WTC11 (cell line): Measurements from ENCODE around the gene CTSG. TPM values are rescaled to one million over a fixed set of nuclear protein-coding genes. Genes with fewer than 3 reads are reported as not detected.

Source experiments
- ATAC-seq: fragments of 200-7000 bp; cut with Tn5 transposase; 2 replicates; pipeline ENCODE4 v1.10.0; 2021; ENCODE audit warnings: mild to moderate bottlenecking, moderate library complexity
- CTCF ChIA-PET: fragments of 300-600 bp; sonication (Branson Sonifier 250); formaldehyde crosslinking; loops from one replicate; lab custom pipeline; 2021; ENCODE audit warnings: antibody characterized with exemption; lab: Charles Lee
- POLR2A ChIA-PET: fragments of 350-600 bp; sonication (Branson Sonifier 250); formaldehyde crosslinking; loops from one replicate; lab custom pipeline; 2021; ENCODE audit warnings: antibody characterized with exemption; lab: Charles Lee
- DNase-seq: peaks from one replicate; pipeline ENCODE4 v3.0.0; 2021; ENCODE audit warnings: low spot score
- H3K27ac Mint-ChIP-seq: 2 replicates; pipeline ENCODE4 v1.8.0; 2021; ENCODE audit warnings: mixed read lengths
- H3K27me3 Mint-ChIP-seq: 2 replicates; pipeline ENCODE4 v1.8.0; 2021; ENCODE audit warnings: low read depth, mild to moderate bottlenecking, moderate library complexity, mixed read lengths
- H3K36me3 Mint-ChIP-seq: 2 replicates; pipeline ENCODE4 v1.8.0; 2021; ENCODE audit warnings: mixed read lengths
- H3K4me1 Mint-ChIP-seq: 2 replicates; pipeline ENCODE4 v1.8.0; 2022; ENCODE audit warnings: mixed read lengths
- H3K4me3 Mint-ChIP-seq: 2 replicates; pipeline ENCODE4 v1.8.0; 2021; ENCODE audit warnings: mild to moderate bottlenecking, moderate library complexity, mixed read lengths
- H3K9me3 Mint-ChIP-seq: 2 replicates; pipeline ENCODE4 v1.8.0; 2021; ENCODE audit warnings: mixed read lengths
- ELF4 ChIP-seq: sonication (generic); formaldehyde crosslinking; IDR thresholded peaks from 2 replicates; pipeline ENCODE4 v1.8.1; 2022; ENCODE audit warnings: low read depth, mild to moderate bottlenecking, moderate library complexity, missing genetic modification reagents
- EMX1 ChIP-seq: fragments of 250-450 bp; sonication (Bioruptor Pico); IDR thresholded peaks from 2 replicates; pipeline ENCODE4 v1.8.0; 2021; ENCODE audit warnings: mild to moderate bottlenecking
- FOXK1 ChIP-seq: sonication (generic); formaldehyde crosslinking; IDR thresholded peaks from 2 replicates; pipeline ENCODE4 v1.8.0; 2022; ENCODE audit warnings: mild to moderate bottlenecking, moderate library complexity, missing genetic modification reagents
- GABPB1 ChIP-seq: sonication (generic); formaldehyde crosslinking; IDR thresholded peaks from 2 replicates; pipeline ENCODE4 v1.8.1; 2023; ENCODE audit warnings: mild to moderate bottlenecking, missing genetic modification reagents
- MYBL2 ChIP-seq: sonication (generic); formaldehyde crosslinking; IDR thresholded peaks from 2 replicates; pipeline ENCODE4 v1.8.1; 2023; ENCODE audit warnings: mild to moderate bottlenecking, moderate library complexity, missing genetic modification reagents
- NFYB ChIP-seq: sonication (generic); formaldehyde crosslinking; conservative IDR thresholded peaks from 2 replicates; pipeline ENCODE4 v1.8.0; 2022; ENCODE audit warnings: low read depth, missing genetic modification reagents
- NR3C1 ChIP-seq: sonication (generic); formaldehyde crosslinking; conservative IDR thresholded peaks from 2 replicates; pipeline ENCODE4 v1.8.1; 2023; ENCODE audit warnings: low read depth, mild to moderate bottlenecking, missing genetic modification reagents
- RELA ChIP-seq: sonication (generic); formaldehyde crosslinking; IDR thresholded peaks from 2 replicates; pipeline ENCODE4 v1.8.1; 2022; ENCODE audit warnings: missing genetic modification reagents, mild to moderate bottlenecking, borderline replicate concordance
- RORB ChIP-seq: fragments of 250-450 bp; sonication (Bioruptor Pico); IDR thresholded peaks from 2 replicates; pipeline ENCODE4 v1.9.0; 2021; ENCODE audit warnings: mild to moderate bottlenecking
- ZNF423 ChIP-seq: fragments of 250-450 bp; sonication (Bioruptor Pico); IDR thresholded peaks from 2 replicates; pipeline ENCODE4 v2.1.2; 2022; ENCODE audit warnings: mild to moderate bottlenecking, moderate library complexity
- total RNA-seq: library from RNA; stranded (reverse); gene quantifications from 3 replicates; pipeline ENCODE4 v1.2.3, GENCODE V29; 2021
- TF ChIP-seq, protein P1 (sequence below): sonication (generic); formaldehyde crosslinking; IDR thresholded peaks from 2 replicates; pipeline ENCODE4 v1.8.0; 2023; ENCODE audit warnings: missing genetic modification reagents, mild to moderate bottlenecking, borderline replicate concordance
- TF ChIP-seq, protein P2 (sequence below): sonication (generic); formaldehyde crosslinking; conservative IDR thresholded peaks from 2 replicates; pipeline ENCODE4 v1.8.1; 2023; ENCODE audit warnings: mild to moderate bottlenecking, low read depth, missing genetic modification reagents, moderate library complexity
- TF ChIP-seq, protein P3 (sequence below): sonication (generic); formaldehyde crosslinking; IDR thresholded peaks from 2 replicates; pipeline ENCODE4 v1.8.0; 2023; ENCODE audit warnings: missing genetic modification reagents
- TF ChIP-seq, protein P4 (sequence below): sonication (generic); formaldehyde crosslinking; IDR thresholded peaks from 2 replicates; pipeline ENCODE4 v1.8.1; 2022; ENCODE audit warnings: mild to moderate bottlenecking, missing genetic modification reagents, moderate library complexity, borderline replicate concordance
- TF ChIP-seq, protein P5 (sequence below): sonication (generic); formaldehyde crosslinking; IDR thresholded peaks from 2 replicates; pipeline ENCODE4 v1.8.0; 2022; ENCODE audit warnings: mild to moderate bottlenecking, missing genetic modification reagents
- TF ChIP-seq, protein P6 (sequence below): sonication (generic); formaldehyde crosslinking; IDR thresholded peaks from 2 replicates; pipeline ENCODE4 v1.8.0; 2022; ENCODE audit warnings: missing genetic modification reagents

CTSG gene
- total RNA-seq, 1 experiment from 2014 or later, result not detected

DNA sequence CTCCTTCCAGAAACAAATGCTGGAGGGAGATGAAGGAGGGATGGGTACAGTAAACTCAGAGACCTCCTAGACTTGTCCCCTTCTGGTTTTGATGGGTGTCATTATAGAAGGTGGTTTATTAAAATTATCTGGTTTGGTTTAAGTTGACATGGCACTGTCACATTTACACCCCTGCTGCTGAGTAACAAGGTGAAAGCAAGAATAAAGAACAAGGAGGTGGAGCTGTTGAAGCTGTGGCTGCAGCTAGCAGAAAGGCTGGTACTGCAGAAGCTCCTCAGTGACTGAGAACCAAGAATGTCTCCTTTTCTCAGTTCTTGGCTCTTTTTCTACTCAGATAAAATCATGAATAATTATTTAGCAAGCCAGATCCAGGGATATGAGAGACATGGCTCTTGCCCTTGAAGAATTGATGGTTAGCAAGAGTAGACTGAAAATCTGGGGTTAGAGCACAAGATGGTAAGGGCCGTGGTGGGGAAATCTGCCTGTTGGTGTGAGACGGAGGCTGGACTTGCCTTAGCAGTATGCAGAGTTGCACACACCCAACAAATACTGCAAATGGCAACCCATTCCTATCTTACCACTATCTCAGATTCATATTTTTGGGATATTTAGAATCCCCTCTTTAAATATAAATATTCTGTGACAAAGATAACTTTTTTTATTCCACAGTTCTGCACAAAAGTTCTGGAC, 33.8 kb upstream of the CTSG start, which contains the start of gene GZMH (continued):
- TF ChIP-seq, protein P1, sequence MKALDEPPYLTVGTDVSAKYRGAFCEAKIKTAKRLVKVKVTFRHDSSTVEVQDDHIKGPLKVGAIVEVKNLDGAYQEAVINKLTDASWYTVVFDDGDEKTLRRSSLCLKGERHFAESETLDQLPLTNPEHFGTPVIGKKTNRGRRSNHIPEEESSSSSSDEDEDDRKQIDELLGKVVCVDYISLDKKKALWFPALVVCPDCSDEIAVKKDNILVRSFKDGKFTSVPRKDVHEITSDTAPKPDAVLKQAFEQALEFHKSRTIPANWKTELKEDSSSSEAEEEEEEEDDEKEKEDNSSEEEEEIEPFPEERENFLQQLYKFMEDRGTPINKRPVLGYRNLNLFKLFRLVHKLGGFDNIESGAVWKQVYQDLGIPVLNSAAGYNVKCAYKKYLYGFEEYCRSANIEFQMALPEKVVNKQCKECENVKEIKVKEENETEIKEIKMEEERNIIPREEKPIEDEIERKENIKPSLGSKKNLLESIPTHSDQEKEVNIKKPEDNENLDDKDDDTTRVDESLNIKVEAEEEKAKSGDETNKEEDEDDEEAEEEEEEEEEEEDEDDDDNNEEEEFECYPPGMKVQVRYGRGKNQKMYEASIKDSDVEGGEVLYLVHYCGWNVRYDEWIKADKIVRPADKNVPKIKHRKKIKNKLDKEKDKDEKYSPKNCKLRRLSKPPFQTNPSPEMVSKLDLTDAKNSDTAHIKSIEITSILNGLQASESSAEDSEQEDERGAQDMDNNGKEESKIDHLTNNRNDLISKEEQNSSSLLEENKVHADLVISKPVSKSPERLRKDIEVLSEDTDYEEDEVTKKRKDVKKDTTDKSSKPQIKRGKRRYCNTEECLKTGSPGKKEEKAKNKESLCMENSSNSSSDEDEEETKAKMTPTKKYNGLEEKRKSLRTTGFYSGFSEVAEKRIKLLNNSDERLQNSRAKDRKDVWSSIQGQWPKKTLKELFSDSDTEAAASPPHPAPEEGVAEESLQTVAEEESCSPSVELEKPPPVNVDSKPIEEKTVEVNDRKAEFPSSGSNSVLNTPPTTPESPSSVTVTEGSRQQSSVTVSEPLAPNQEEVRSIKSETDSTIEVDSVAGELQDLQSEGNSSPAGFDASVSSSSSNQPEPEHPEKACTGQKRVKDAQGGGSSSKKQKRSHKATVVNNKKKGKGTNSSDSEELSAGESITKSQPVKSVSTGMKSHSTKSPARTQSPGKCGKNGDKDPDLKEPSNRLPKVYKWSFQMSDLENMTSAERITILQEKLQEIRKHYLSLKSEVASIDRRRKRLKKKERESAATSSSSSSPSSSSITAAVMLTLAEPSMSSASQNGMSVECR, result no peak
- TF ChIP-seq, protein P2, sequence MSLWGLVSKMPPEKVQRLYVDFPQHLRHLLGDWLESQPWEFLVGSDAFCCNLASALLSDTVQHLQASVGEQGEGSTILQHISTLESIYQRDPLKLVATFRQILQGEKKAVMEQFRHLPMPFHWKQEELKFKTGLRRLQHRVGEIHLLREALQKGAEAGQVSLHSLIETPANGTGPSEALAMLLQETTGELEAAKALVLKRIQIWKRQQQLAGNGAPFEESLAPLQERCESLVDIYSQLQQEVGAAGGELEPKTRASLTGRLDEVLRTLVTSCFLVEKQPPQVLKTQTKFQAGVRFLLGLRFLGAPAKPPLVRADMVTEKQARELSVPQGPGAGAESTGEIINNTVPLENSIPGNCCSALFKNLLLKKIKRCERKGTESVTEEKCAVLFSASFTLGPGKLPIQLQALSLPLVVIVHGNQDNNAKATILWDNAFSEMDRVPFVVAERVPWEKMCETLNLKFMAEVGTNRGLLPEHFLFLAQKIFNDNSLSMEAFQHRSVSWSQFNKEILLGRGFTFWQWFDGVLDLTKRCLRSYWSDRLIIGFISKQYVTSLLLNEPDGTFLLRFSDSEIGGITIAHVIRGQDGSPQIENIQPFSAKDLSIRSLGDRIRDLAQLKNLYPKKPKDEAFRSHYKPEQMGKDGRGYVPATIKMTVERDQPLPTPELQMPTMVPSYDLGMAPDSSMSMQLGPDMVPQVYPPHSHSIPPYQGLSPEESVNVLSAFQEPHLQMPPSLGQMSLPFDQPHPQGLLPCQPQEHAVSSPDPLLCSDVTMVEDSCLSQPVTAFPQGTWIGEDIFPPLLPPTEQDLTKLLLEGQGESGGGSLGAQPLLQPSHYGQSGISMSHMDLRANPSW (CRISPR knock-in tag), result no peak
- TF ChIP-seq, protein P3, sequence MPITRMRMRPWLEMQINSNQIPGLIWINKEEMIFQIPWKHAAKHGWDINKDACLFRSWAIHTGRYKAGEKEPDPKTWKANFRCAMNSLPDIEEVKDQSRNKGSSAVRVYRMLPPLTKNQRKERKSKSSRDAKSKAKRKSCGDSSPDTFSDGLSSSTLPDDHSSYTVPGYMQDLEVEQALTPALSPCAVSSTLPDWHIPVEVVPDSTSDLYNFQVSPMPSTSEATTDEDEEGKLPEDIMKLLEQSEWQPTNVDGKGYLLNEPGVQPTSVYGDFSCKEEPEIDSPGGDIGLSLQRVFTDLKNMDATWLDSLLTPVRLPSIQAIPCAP, result no peak
- no peak for TF ChIP-seq MYBL2 (CRISPR knock-in tag)

DNA sequence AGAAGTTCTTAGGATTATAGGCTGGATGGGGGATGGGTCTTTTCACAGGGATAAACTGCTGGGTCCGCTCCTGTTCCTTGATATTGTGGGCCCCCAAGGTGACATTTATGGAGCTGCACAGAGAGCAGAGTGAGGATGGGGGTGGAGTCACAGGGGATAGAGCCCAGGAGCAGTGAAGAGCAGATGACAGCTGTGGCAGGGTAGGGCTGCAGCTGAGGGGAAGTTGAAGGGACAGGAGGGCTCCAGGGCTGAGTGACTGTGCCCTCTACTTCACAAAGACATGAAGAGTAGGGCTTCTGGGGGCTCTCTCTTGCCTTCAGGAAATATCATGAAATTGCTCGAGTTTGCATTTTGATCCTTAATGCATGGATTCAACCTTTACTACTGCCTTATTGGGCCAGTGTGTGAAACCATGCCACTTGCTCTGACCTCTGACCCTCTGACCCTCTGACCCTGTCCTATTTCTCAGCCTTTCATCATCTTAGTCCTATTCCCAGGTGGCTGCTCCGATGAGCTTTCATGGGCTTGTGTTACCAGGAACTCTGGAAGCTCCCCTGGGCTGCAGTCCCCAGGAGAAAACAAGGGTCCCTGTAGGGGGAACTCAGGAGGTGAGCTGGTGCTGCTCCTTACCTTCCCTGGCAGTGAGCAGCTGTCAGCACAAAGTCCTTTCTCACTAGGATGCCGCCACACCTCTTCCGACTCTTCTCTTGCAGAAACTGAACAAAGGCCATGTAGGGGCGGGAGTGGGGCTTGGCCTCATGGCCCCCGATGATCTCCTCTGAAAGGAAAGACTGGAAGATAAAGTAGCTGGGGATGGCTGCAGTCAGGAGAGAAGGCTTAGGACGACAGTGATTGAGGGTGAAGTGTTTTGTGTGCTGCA, 31.8 kb upstream of the CTSG start:
- DNase-seq (no peak), ATAC-seq (no peak)
- H3K27me3 Mint-ChIP-seq, result peaks cover 4% of the 10 kb centered on the region; the same call in 1 of the 2 replicates
- H3K4me1 Mint-ChIP-seq, result peaks cover 2% of the 10 kb centered on the region
- H3K36me3 Mint-ChIP-seq, result no peaks in the 10 kb centered on the region
- ChIA-PET POLR2A (interaction anchor here (0.7 kb wide), 1 partner anchor 809 kb away, joined by 5 read pairs; no protein-coding TSS in a partner anchor), CTCF (interaction anchor here (1.6 kb wide), 1 partner anchor 630 kb away, joined by 3 read pairs; no protein-coding TSS in a partner anchor)
- H3K9me3 Mint-ChIP-seq, result peaks cover 7% of the 10 kb centered on the region; the same call in 1 of the 2 replicates
- H3K4me3 Mint-ChIP-seq, result no peak overlapping the region
- TF ChIP-seq GABPB1, result peak; percentile 87
- no peak for TF ChIP-seq EMX1 (CRISPR knock-in tag)
- TF ChIP-seq RELA (CRISPR knock-in tag), result no peak
- TF ChIP-seq, all 79 proteins: peak for 1
- H3K27ac Mint-ChIP-seq, result no peak overlapping the region

DNA sequence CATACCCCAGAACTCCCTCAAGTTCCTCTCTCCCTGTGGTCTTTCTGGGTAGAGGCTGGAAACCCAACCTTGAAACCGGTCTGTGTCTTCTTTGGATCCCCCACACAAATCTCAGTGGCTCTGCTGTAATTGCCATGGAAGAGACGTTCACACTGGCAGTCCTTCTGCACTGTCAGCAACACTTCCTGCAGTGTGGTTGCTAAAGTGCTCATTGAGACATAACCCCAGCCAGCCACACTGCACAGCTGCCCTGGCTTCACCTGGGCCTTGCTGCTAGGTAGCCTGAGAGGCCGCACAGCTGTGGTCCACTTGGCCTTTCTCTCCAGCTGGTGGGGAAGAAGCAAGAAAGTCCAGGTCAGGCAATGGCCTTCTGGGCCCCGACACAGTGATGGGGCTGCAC, 31.0 kb upstream of the CTSG start:
- DNase-seq (no peak), ATAC-seq (no peak)
- Mint-ChIP-seq H3K4me1 (peaks cover 2% of the 10 kb centered on the region), H3K27me3 (peaks cover 4% of the 10 kb centered on the region; the same call in 1 of the 2 replicates), H3K4me3 (no peak overlapping the region), H3K9me3 (peaks cover 6% of the 10 kb centered on the region; the same call in 1 of the 2 replicates), H3K36me3 (no peaks in the 10 kb centered on the region), H3K27ac (no peak overlapping the region)
- ChIA-PET POLR2A (interaction anchor here (0.7 kb wide), 1 partner anchor 810 kb away, joined by 5 read pairs; no protein-coding TSS in a partner anchor), CTCF (interaction anchor here (2.2 kb wide), 1 partner anchor 8 kb away, joined by 25 read pairs; no protein-coding TSS in a partner anchor)
- TF ChIP-seq NR3C1 (no peak), NFYB (CRISPR knock-in tag) (no peak), ELF4 (no peak), RORB (CRISPR knock-in tag) (no peak), ZNF423 (no peak), FOXK1 (CRISPR knock-in tag) (no peak)
- TF ChIP-seq, protein P4, sequence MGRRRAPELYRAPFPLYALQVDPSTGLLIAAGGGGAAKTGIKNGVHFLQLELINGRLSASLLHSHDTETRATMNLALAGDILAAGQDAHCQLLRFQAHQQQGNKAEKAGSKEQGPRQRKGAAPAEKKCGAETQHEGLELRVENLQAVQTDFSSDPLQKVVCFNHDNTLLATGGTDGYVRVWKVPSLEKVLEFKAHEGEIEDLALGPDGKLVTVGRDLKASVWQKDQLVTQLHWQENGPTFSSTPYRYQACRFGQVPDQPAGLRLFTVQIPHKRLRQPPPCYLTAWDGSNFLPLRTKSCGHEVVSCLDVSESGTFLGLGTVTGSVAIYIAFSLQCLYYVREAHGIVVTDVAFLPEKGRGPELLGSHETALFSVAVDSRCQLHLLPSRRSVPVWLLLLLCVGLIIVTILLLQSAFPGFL (CRISPR knock-in tag), result no peak
- TF ChIP-seq, protein P5, sequence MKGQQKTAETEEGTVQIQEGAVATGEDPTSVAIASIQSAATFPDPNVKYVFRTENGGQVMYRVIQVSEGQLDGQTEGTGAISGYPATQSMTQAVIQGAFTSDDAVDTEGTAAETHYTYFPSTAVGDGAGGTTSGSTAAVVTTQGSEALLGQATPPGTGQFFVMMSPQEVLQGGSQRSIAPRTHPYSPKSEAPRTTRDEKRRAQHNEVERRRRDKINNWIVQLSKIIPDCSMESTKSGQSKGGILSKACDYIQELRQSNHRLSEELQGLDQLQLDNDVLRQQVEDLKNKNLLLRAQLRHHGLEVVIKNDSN (CRISPR knock-in tag), result no peak
- TF ChIP-seq, protein P6, sequence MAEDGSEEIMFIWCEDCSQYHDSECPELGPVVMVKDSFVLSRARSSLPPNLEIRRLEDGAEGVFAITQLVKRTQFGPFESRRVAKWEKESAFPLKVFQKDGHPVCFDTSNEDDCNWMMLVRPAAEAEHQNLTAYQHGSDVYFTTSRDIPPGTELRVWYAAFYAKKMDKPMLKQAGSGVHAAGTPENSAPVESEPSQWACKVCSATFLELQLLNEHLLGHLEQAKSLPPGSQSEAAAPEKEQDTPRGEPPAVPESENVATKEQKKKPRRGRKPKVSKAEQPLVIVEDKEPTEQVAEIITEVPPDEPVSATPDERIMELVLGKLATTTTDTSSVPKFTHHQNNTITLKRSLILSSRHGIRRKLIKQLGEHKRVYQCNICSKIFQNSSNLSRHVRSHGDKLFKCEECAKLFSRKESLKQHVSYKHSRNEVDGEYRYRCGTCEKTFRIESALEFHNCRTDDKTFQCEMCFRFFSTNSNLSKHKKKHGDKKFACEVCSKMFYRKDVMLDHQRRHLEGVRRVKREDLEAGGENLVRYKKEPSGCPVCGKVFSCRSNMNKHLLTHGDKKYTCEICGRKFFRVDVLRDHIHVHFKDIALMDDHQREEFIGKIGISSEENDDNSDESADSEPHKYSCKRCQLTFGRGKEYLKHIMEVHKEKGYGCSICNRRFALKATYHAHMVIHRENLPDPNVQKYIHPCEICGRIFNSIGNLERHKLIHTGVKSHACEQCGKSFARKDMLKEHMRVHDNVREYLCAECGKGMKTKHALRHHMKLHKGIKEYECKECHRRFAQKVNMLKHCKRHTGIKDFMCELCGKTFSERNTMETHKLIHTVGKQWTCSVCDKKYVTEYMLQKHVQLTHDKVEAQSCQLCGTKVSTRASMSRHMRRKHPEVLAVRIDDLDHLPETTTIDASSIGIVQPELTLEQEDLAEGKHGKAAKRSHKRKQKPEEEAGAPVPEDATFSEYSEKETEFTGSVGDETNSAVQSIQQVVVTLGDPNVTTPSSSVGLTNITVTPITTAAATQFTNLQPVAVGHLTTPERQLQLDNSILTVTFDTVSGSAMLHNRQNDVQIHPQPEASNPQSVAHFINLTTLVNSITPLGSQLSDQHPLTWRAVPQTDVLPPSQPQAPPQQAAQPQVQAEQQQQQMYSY (CRISPR knock-in tag), result no peak
